Right forelimb (tissue), 1 donor: Measurements from ENCODE around the gene ABCA4.
A peak's percentile ranks its signal among the peaks of the same experiment; 100 is the strongest.

Experiments used
- DNase-seq: peaks from one replicate; pipeline ENCODE4 v3.0.0-alpha.2; 2018

Gene ABCA4

GRCh38 chr1:94048413-94049164, 72.4 kb downstream of the ABCA4 start:
- no peak for DNase-seq

GRCh38 chr1:94047949-94048348, 73.0 kb downstream of the ABCA4 start:
- DNase-seq = no peak

- peak; percentile 88 for DNase-seq
These were observed 75.4 kb downstream of the ABCA4 start for GRCh38 chr1:94045465-94046056.

- DNase-seq = no peak
These were observed 76.1 kb downstream of the ABCA4 start for GRCh38 chr1:94044891-94045290.

GRCh38 chr1:94044290-94044790, 76.6 kb downstream of the ABCA4 start:
- DNase-seq = no peak

GRCh38 chr1:94043738-94044289, 77.1 kb downstream of the ABCA4 start:
- no peak for DNase-seq

- no peak for DNase-seq
These were observed 78.6 kb downstream of the ABCA4 start for GRCh38 chr1:94042388-94042787.

- no peak for DNase-seq
These were observed 80.9 kb downstream of the ABCA4 start for GRCh38 chr1:94039871-94040569.

GRCh38 chr1:94039514-94039870, 81.5 kb downstream of the ABCA4 start:
- peak; percentile 64 for DNase-seq

- DNase-seq = no peak
These were observed 82.4 kb downstream of the ABCA4 start for GRCh38 chr1:94038511-94038910.

- DNase-seq = no peak
These were observed 83.3 kb downstream of the ABCA4 start for GRCh38 chr1:94037392-94038229.

- DNase-seq = no peak
These were observed 84.2 kb downstream of the ABCA4 start for GRCh38 chr1:94036730-94037129.

- no peak for DNase-seq
These were observed 87.1 kb downstream of the ABCA4 start for GRCh38 chr1:94033849-94034248.

- DNase-seq = no peak
These were observed 88.3 kb downstream of the ABCA4 start for GRCh38 chr1:94032637-94033036.

GRCh38 chr1:94031591-94031990, 89.4 kb downstream of the ABCA4 start:
- DNase-seq = no peak

- DNase-seq = no peak
These were observed 89.8 kb downstream of the ABCA4 start for GRCh38 chr1:94031154-94031553.

- DNase-seq = no peak
These were observed 91.6 kb downstream of the ABCA4 start for GRCh38 chr1:94029130-94029993.

- DNase-seq = no peak
These were observed 93.0 kb downstream of the ABCA4 start for GRCh38 chr1:94027721-94028515.

- no peak for DNase-seq
These were observed 94.1 kb downstream of the ABCA4 start for GRCh38 chr1:94026619-94027380.
